Astrocyte of the spinal cord (primary cell): Measurements from ENCODE around the gene MSANTD1.

Source experiments
- DNase-seq: peaks from one replicate; pipeline ENCODE4 v3.0.0; 2011; ENCODE audit warnings: low read depth, low spot score
- H3K4me3 ChIP-seq: 2 replicates; pipeline ENCODE4 v1.5.1; 2011; ENCODE audit warnings: low read depth, mild to moderate bottlenecking, low read length, moderate library complexity
- in situ Hi-C: cut with HindIII; loops from 2 replicates; pipeline ENCODE4 v1.10.0; 2017; ENCODE audit warnings: low sequenced_read_pairs
- TF ChIP-seq, protein P1 (sequence below): IDR thresholded peaks from 2 replicates; pipeline ENCODE4 v1.5.1; 2012; ENCODE audit warnings: low read depth, mild to moderate bottlenecking, low read length, inconsistent platforms

Gene MSANTD1

DNA sequence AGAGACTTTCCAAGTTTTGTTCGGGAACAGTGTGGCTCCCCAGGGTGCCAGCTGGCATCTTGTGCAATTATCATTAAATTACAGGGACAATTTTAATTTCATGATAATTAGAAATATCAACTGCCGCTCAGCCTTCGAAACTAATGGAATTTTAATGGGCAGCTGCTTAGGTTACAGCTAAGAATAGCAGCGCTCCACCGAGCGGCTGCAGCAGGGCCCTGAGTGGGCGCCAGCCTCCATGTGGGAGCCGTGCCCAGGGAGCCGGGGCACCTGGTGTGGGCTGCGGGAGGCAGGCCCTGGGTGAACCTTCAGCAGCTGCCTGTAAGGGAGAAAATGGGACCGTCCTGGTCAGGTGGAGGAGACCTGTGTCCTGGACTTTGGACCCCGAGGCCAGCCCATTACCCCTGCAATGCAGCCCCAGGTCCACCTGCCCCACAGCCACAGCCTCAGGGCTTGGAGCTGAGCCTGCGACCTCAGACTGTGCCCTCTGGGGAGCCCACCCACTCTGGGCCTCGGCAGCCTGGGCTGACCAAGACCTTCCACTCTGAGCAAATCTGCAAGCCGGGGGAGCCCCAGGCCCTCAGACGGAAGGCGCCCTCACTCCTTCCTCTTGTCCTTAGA, 21.1 kb downstream of the MSANTD1 start:
- DNase-seq, result no peak
- no peak overlapping the region for H3K4me3 ChIP-seq
- in situ Hi-C loops, result no loop called here
- TF ChIP-seq, protein P1, sequence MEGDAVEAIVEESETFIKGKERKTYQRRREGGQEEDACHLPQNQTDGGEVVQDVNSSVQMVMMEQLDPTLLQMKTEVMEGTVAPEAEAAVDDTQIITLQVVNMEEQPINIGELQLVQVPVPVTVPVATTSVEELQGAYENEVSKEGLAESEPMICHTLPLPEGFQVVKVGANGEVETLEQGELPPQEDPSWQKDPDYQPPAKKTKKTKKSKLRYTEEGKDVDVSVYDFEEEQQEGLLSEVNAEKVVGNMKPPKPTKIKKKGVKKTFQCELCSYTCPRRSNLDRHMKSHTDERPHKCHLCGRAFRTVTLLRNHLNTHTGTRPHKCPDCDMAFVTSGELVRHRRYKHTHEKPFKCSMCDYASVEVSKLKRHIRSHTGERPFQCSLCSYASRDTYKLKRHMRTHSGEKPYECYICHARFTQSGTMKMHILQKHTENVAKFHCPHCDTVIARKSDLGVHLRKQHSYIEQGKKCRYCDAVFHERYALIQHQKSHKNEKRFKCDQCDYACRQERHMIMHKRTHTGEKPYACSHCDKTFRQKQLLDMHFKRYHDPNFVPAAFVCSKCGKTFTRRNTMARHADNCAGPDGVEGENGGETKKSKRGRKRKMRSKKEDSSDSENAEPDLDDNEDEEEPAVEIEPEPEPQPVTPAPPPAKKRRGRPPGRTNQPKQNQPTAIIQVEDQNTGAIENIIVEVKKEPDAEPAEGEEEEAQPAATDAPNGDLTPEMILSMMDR, result no peak

DNA sequence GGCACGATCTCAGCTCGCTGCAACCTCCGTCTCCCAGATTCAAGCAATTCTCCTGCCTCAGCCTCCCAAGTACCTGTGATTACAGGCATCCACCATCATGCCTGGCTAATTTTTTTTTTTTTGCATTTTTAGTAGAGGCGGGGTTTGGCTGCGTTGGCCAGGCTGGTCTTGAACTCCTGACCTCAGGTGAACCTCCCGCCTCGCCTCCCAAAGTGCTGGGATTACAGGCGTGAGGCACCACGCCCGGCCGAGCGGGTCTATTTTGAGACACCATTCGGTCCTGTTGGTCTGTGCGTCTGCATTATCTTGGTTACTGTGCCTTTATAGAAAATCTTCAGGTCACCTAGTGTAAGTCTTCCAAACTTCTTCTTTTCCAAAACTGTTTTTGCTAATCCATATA, 22.2 kb downstream of the MSANTD1 start:
- in situ Hi-C loops, result no loop called here
- no peak overlapping the region for H3K4me3 ChIP-seq
- no peak for DNase-seq
- TF ChIP-seq, protein P1, result no peak

DNA sequence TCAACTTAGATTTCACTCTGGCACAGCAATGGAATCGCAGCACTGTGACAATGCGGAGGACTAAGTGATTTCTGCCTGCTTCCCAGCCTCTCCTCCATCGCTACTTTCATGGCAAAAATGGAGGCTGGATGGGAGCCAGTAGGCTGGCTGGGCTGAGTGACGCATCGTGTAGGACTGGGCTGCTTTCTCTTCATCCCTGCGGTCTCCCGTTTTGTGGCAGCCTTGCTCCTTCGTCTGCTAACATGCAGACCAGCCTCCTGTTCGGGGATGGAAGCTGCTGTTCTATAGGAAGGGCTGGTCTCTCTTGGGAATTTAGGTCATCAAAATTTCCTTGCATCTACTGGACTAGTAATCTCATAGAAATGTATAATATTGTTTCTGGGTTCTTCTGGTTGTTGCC, 28.0 kb downstream of the MSANTD1 start:
- H3K4me3 ChIP-seq, result no peak overlapping the region
- TF ChIP-seq, protein P1, result no peak
- peak; percentile 71 for DNase-seq
- in situ Hi-C loops, result no loop called here

DNA sequence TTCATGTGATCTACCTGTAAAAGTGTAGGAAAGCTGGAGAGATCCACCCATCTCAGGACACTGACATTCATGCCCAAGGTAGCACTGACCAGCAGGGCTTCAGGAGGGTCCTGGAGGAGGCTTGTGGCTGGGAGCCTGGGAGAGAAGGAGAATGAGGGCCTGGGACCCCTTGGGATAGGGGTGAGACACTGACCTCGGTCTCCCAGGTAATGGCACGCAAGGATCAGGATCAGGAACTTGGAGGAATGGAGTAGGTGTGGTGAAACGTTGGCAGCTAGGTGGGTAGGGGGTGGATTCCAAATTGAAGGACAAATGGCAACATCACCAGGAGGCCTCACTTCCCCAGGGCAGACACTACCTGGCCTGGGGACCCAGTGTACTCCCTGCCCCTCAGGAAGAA, 31.5 kb downstream of the MSANTD1 start:
- no peak for DNase-seq
- no peak overlapping the region for H3K4me3 ChIP-seq
- TF ChIP-seq, protein P1, result no peak
- in situ Hi-C loops, result no loop called here

DNA sequence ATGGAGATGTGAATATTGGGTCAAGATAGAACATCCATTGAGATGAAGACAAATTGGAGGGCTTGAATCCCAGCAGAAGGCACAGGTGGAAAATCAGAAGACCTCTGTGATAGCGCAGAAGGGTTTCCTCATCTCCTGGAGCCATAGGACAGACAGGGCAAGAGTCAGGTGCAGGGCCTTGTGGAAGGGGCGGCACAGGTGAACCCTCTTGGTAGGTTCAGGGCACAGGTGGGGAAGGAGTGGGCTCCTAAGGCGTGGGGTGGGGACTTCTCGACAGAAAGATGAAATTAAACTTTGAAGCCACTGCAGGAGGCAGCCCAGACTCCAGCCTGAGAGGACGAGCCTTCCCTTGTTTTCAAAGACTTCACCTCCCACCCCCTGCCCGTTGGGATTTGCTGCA, 34.5 kb downstream of the MSANTD1 start:
- DNase-seq, result no peak
- no peak overlapping the region for H3K4me3 ChIP-seq
- TF ChIP-seq, protein P1, result no peak
- in situ Hi-C loops, result no loop called here

DNA sequence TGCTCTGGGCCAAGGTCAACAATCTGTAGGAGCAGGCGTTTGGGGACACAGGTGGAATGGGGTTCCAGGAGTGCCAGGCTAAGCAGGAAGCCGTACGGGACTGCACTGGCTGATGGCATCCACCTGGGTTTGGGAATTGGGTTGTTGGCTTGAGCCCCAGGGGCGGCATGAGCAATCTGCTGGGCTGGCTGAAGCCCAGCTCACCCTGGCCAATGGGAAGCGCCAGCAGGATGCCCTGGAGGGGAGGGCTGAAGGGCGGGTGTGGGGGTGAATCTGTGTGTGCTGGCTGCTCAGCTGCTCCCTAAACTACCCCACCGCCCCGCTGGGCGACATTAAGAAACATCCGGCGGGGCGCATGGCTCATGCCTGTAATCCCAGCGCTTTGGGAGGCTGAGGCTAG, 35.0 kb downstream of the MSANTD1 start:
- in situ Hi-C loops, result no loop called here

More for the DNA sequence above, 35.0 kb downstream of the MSANTD1 start:
- TF ChIP-seq, protein P1, result no peak
- DNase-seq, result no peak
- no peak overlapping the region for H3K4me3 ChIP-seq
